Mucosa of descending colon (tissue), 3 donors: Measurements from ENCODE around the gene ARHGEF16. TPM values are rescaled to one million over a fixed set of nuclear protein-coding genes. Genes with fewer than 3 reads are reported as not detected.

Experiments
- ATAC-seq: fragments of 200-7000 bp; cut with Tn5 transposase; one replicate; pipeline ENCODE4 v1.9.1; 2020; ENCODE audit warnings: mild to moderate bottlenecking, moderate library complexity
- DNase-seq, 3 donors: peaks; one replicate each; pipeline ENCODE4 v3.0.0-alpha.2; 2020
- H3K36me3 ChIP-seq: fragments of 200-600 bp; one replicate; pipeline ENCODE4 v1.8.0; 2021; ENCODE audit warnings: low read depth, mild to moderate bottlenecking
- H3K4me1 ChIP-seq: fragments of 200-600 bp; one replicate; pipeline ENCODE4 v1.8.0; 2021; ENCODE audit warnings: low read depth, mild to moderate bottlenecking
- H3K4me3 ChIP-seq: fragments of 200-600 bp; one replicate; pipeline ENCODE4 v1.8.0; 2021; ENCODE audit warnings: mild to moderate bottlenecking
- H3K9me3 ChIP-seq: fragments of 200-600 bp; one replicate; pipeline ENCODE4 v1.8.0; 2021; ENCODE audit warnings: mild to moderate bottlenecking
- CTCF ChIP-seq: fragments of 200-600 bp; IDR thresholded peaks from one replicate; pipeline ENCODE4 v1.8.0; 2022; ENCODE audit warnings: antibody characterized with exemption, mild to moderate bottlenecking
- intact Hi-C, 2 donors: fragments of 100-400 bp; cut with DNase I in 1 of 2; cut with micrococcal nuclease in 1 of 2; formaldehyde crosslinking; loops; one replicate each; pipeline versions ENCODE4 v1.11.0 to v1.11.1; 2022; cut with DNase I, micrococcal nuclease
- total RNA-seq, 3 donors: library from RNA; stranded (reverse); fragmentation: NEBNext Ultra II Directional in 2 of 3; extraction: Animal tissue kit (Norgen Biotek cat#: 25700) in 2 of 3; gene quantifications; one replicate each; pipeline versions ENCODE4 v1.2.1 to v1.2.4, GENCODE V29; 2021 to 2023
- donor health status: DM: no; HTN: no; CAD: no; lungs with moderate emphysema.
- donor health status: DM: no; HTN: no; CAD: no.
- donor health status: DM: no; HTN: yes; CAD: no.

The ARHGEF16 gene
- total RNA-seq, 3 donors from 2014 or later, result 51.2 to 101 (median 90.2) TPM

- Histone ChIP-seq H3K36me3 (no peaks in the 10 kb centered on the region), H3K9me3 (no peaks in the 10 kb centered on the region), H3K4me1 (no peaks in the 10 kb centered on the region), H3K4me3 (no peak overlapping the region)
- DNase-seq (peak in 1 of 3 donors; percentile 31), ATAC-seq (no peak)
- intact Hi-C loops, result loop anchor here (10.0 kb wide), 2 partner anchors 415 to 1015 kb away; partner anchors contain the start of gene PEX10 (in 1 of the 2)
- TF ChIP-seq CTCF, result no peak
Observed at GRCh38 chr1:3429766-3430165, 24.7 kb upstream of the ARHGEF16 start.

- no peak for ATAC-seq
- no peaks in the 10 kb centered on the region for H3K36me3 ChIP-seq
- peak in 1 of 3 donors; percentile 43 for DNase-seq
Observed at GRCh38 chr1:3430406-3430805, 24.1 kb upstream of the ARHGEF16 start.

GRCh38 chr1:3430820-3431219 is 23.6 kb upstream of the ARHGEF16 start:
- intact Hi-C loops, result no loop called here
- TF ChIP-seq CTCF, result no peak
- H3K9me3 ChIP-seq, result no peaks in the 10 kb centered on the region
- ATAC-seq (no peak), DNase-seq (peak in 1 of 3 donors; percentile 32)
- H3K4me1 ChIP-seq, result no peaks in the 10 kb centered on the region
- no peak overlapping the region for H3K4me3 ChIP-seq
- H3K36me3 ChIP-seq, result no peaks in the 10 kb centered on the region

More at GRCh38 chr1:3430406-3430805, 24.1 kb upstream of the ARHGEF16 start:
- no peaks in the 10 kb centered on the region for H3K4me1 ChIP-seq
- H3K9me3 ChIP-seq, result no peaks in the 10 kb centered on the region
- no peak for TF ChIP-seq CTCF
- intact Hi-C loops, result no loop called here
- no peak overlapping the region for H3K4me3 ChIP-seq

- DNase-seq, result peak in 1 of 3 donors; percentile 34
- intact Hi-C loops, result no loop called here
- Histone ChIP-seq H3K9me3 (no peaks in the 10 kb centered on the region), H3K4me3 (no peak overlapping the region), H3K4me1 (no peaks in the 10 kb centered on the region), H3K36me3 (no peaks in the 10 kb centered on the region)
- ATAC-seq, result no peak
- no peak for TF ChIP-seq CTCF
Observed at GRCh38 chr1:3431266-3431665, 23.2 kb upstream of the ARHGEF16 start.

- intact Hi-C loops, result no loop called here
Observed at GRCh38 chr1:3431686-3432085, 22.8 kb upstream of the ARHGEF16 start.

More at GRCh38 chr1:3431686-3432085, 22.8 kb upstream of the ARHGEF16 start:
- no peak overlapping the region for H3K4me3 ChIP-seq
- ATAC-seq (no peak), DNase-seq (peak in 1 of 3 donors; percentile 16)
- no peaks in the 10 kb centered on the region for H3K9me3 ChIP-seq
- H3K36me3 ChIP-seq, result no peaks in the 10 kb centered on the region
- H3K4me1 ChIP-seq, result no peaks in the 10 kb centered on the region
- no peak for TF ChIP-seq CTCF
